GM12892 (cell line): ENCODE data around the gene ITM2B.

ENCODE experiments used
- POLR2A ChIP-seq: IDR thresholded peaks from 2 replicates; pipeline ENCODE4 v1.6.1; 2011; ENCODE audit warnings: low read depth, low read length, control low read depth
- POLR2AphosphoS5 ChIP-seq: IDR thresholded peaks from 2 replicates; pipeline ENCODE4 v1.6.1; 2011; ENCODE audit warnings: low read depth, low read length, control low read depth
- TAF1 ChIP-seq: IDR thresholded peaks from 2 replicates; pipeline ENCODE4 v1.6.1; 2011; ENCODE audit warnings: low read depth, mild to moderate bottlenecking, control low read depth, low read length, borderline replicate concordance

GRCh38 chr13:48292650-48293049, 59.6 kb downstream of the ITM2B start:
- no peak for TF ChIP-seq TAF1
- no peak for TF ChIP-seq POLR2A
- TF ChIP-seq POLR2AphosphoS5: no peak
